ENCODE data around the gene DMBT1. TPM values are rescaled to one million over a fixed set of nuclear protein-coding genes. Genes with fewer than 3 reads are reported as not detected.

DMBT1 gene
- total RNA-seq, 1 experiment from 2014 or later: 0.13 TPM

- H3K4me3 Mint-ChIP-seq: no peak overlapping the region
- no peak for TF ChIP-seq RORB (CRISPR knock-in tag; IDR thresholded peaks at IDR 0.05)
- no peak for TF ChIP-seq ARID4B (CRISPR knock-in tag; IDR thresholded peaks at IDR 0.05; ENCODE audit: borderline replicate concordance)
- no peak for TF ChIP-seq GABPB1 (CRISPR knock-in tag; IDR thresholded peaks at IDR 0.05)
- no peak for TF ChIP-seq ZBTB21 (CRISPR knock-in tag; IDR thresholded peaks at IDR 0.05; ENCODE audit: borderline replicate concordance)
- TF ChIP-seq TEAD1 (CRISPR knock-in tag; IDR thresholded peaks at IDR 0.05): no peak
- TF ChIP-seq CBFB (CRISPR knock-in tag; IDR thresholded peaks at IDR 0.05; ENCODE audit: low read depth): no peak
- TF ChIP-seq ZNF396 (CRISPR knock-in tag; IDR thresholded peaks at IDR 0.05; ENCODE audit: borderline replicate concordance): no peak
- TF ChIP-seq, protein P1, sequence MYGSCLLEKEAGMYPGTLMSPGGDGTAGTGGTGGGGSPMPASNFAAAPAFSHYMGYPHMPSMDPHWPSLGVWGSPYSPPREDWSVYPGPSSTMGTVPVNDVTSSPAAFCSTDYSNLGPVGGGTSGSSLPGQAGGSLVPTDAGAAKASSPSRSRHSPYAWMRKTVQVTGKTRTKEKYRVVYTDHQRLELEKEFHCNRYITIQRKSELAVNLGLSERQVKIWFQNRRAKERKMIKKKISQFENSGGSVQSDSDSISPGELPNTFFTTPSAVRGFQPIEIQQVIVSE (CRISPR knock-in tag; IDR thresholded peaks at IDR 0.05; ENCODE audit: borderline replicate concordance): no peak
- ChIA-PET POLR2A (no interaction called here), CTCF (no interaction called here)
- peaks cover 3% of the 10 kb centered on the region; the same call in 1 of the 2 replicates for H3K4me1 Mint-ChIP-seq
- DNase-seq (ENCODE audit: low spot score) (no peak), ATAC-seq (no peak)
- H3K36me3 Mint-ChIP-seq: no peaks in the 10 kb centered on the region
- no peaks in the 10 kb centered on the region for H3K9me3 Mint-ChIP-seq
- no peak overlapping the region for H3K27ac Mint-ChIP-seq
- H3K27me3 Mint-ChIP-seq (ENCODE audit: low read depth): no peaks in the 10 kb centered on the region
Measured at GRCh38 chr10:122662231-122662630, 101.7 kb downstream of the DMBT1 start.

DNA sequence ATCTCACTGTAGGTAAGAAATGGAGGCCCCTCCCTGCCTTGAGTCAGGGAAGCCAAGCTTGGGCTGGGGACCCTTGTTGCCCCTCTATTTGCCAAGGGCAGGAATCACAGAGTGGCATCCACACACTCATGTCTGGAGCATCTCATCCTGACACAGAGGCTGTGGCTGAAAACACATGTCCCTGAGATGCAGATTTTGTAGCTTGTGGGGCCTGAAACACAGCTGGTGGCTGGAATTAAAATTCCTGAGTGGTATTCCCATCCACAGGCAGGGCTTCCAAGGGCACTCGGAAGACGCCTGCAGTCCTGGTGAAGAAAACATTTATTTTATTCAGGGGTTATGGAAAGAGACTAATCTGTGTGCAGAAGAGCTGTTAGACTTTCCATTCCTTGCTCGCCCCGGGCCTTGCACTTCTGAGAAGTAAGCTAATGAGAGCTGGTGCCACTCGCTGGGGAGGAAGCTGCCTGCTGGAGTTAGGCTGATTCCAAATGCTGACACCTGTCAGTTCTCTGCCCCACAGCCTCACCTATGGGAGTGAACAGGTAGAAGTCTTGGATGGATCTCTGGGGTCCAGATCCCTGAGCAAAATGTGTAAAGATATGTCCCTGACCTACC lies 103.1 kb downstream of the DMBT1 start:
- ATAC-seq: no peak
- no peak overlapping the region for H3K4me3 Mint-ChIP-seq
- CTCF ChIA-PET: interaction anchor here (1.2 to 2.4 kb wide), 2 partner anchors 15 to 35 kb away, joined by 3 to 11 read pairs; no protein-coding TSS in a partner anchor

DNA sequence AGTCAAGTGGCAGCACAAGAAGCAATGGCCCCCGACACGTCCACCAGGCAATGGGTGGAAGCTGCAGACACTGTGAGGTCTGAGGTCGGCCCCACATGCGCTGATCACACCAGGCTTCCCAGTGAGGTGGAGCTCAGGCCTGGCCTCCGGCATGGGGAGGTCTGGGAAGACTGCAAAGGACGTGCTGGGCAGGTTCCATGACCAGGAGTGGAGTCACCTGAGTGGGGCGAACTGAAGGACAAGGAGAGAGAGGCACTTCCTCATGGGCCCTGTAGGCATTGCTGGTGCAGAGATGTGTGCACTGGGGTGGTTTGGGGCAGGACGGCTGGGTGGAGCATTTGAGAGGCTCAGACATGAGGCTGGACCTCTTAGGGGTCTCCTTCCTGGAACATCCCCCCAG lies 103.9 kb downstream of the DMBT1 start:
- POLR2A ChIA-PET: no interaction called here
- ATAC-seq: no peak
- CTCF ChIA-PET: interaction anchor here (2.4 kb wide), 1 partner anchor 16 kb away, joined by 11 read pairs; no protein-coding TSS in a partner anchor
- peaks cover 8% of the 10 kb centered on the region for H3K4me1 Mint-ChIP-seq
- H3K9me3 Mint-ChIP-seq: no peaks in the 10 kb centered on the region
- no peaks in the 10 kb centered on the region for H3K36me3 Mint-ChIP-seq
- no peak overlapping the region for H3K27ac Mint-ChIP-seq
- no peaks in the 10 kb centered on the region for H3K27me3 Mint-ChIP-seq (ENCODE audit: low read depth)
- no peak overlapping the region for H3K4me3 Mint-ChIP-seq
- no peak for TF ChIP-seq ZMAT4 (CRISPR knock-in tag; IDR thresholded peaks at IDR 0.05)
- no peak for TF ChIP-seq ZNF423 (CRISPR knock-in tag; IDR thresholded peaks at IDR 0.05)
- no peak for DNase-seq (ENCODE audit: low spot score)

More for the DNA sequence above, 103.1 kb downstream of the DMBT1 start:
- H3K27ac Mint-ChIP-seq: no peak overlapping the region
- no peak for TF ChIP-seq ZBTB43 (CRISPR knock-in tag; IDR thresholded peaks at IDR 0.05)
- no peak for TF ChIP-seq ZNF317 (CRISPR knock-in tag; IDR thresholded peaks at IDR 0.05; ENCODE audit: borderline replicate concordance, low read depth)
- no peak for DNase-seq (ENCODE audit: low spot score)
- POLR2A ChIA-PET: no interaction called here
- peaks cover 8% of the 10 kb centered on the region for H3K4me1 Mint-ChIP-seq
- H3K36me3 Mint-ChIP-seq: no peaks in the 10 kb centered on the region
- no peaks in the 10 kb centered on the region for H3K27me3 Mint-ChIP-seq (ENCODE audit: low read depth)
- H3K9me3 Mint-ChIP-seq: no peaks in the 10 kb centered on the region
